H54 (cell line): ENCODE measurements around the gene RCOR3.
"Not testable (repeated sequence)": the region's sequence is repeated elsewhere in the genome, so short reads cannot be mapped to it uniquely, and the experiment has no call there.

Source experiments
- DNase-seq: peaks from one replicate; pipeline ENCODE4 v3.0.0; 2011; ENCODE audit warnings: low spot score, mixed read lengths; ENCODE audit not compliant: insufficient read length
- FAIRE-seq: peaks from 3 replicates; lab custom pipeline; 2011; peaks lifted over from hg19 to GRCh38; lab: Jason Lieb, UNC
- POLR2A ChIP-seq: IDR thresholded peaks from 2 replicates; pipeline ENCODE4 v1.6.1; 2011; ENCODE audit warnings: low read depth, mild to moderate bottlenecking, low read length

Gene RCOR3

GRCh38 chr1:211241071-211241470 lies 18.1 kb upstream of the RCOR3 start:
- FAIRE-seq (no peak), DNase-seq (no peak)
- no peak for TF ChIP-seq POLR2A

DNA sequence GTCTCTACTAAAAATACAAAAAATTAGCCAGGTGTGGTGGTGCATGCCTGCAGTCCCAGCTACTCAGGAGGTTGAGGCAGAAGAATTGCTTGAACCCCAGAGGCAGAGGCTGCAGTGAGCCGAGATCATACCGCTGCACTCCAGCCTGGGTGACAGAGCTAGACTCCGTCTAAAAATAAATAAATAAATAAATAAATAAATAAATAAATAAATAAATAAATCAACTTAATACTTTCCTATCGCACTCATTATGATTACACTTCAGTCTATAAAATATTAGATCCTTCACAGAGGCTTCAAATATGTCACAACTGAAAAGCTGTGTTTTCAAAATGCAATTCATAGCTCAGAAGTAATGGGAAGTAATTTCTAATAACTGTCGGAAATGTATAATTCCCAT lies 15.5 kb upstream of the RCOR3 start:
- not testable (repeated sequence) for FAIRE-seq, DNase-seq

- DNase-seq, FAIRE-seq: not testable (repeated sequence)
Measured at GRCh38 chr1:211246583-211246982, 12.6 kb upstream of the RCOR3 start.

DNA sequence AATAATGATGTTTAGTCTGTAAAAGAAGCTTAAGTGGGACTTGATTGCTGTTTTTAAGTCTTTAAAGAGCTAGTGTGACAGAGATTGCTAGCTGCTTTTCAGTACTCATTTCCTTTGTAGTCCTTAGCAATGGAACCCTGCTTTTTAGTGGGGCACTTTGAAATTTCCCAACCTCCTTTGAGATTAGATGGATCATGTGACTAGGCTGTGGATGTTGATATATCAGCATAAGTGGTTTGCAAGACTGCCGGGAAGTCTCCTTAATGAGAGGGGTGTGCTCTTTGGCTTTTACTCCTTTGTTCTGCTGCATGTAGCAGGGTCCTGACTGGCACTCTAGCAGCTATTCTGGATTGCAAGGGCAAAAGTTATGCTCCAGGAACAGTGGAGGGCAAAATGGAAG lies 11.2 kb upstream of the RCOR3 start:
- no peak for DNase-seq
- FAIRE-seq: no peak
- TF ChIP-seq POLR2A: no peak

- DNase-seq, FAIRE-seq: not testable (repeated sequence)
Measured at GRCh38 chr1:211249611-211250010, 9.6 kb upstream of the RCOR3 start.

DNA sequence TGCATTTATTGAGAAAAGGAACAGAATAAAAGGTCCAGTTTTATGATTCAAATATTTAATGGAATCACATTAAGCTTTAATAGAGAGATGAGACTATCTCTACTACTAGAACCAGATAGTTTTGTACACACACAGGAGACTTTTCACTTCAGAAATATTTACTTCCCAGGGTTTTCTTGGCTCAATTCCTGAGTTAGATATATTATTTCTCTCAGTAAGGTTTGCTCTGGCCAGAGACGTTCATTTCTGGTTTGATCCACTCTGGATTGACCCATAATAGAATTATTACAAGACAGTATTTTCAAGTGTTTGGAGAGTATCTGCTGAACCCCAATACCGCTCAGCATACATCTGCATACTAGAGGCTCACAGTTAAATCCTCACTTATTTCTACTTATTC lies 1.3 kb upstream of the RCOR3 start:
- DNase-seq (no peak), FAIRE-seq (no peak)
- TF ChIP-seq POLR2A: no peak

DNA sequence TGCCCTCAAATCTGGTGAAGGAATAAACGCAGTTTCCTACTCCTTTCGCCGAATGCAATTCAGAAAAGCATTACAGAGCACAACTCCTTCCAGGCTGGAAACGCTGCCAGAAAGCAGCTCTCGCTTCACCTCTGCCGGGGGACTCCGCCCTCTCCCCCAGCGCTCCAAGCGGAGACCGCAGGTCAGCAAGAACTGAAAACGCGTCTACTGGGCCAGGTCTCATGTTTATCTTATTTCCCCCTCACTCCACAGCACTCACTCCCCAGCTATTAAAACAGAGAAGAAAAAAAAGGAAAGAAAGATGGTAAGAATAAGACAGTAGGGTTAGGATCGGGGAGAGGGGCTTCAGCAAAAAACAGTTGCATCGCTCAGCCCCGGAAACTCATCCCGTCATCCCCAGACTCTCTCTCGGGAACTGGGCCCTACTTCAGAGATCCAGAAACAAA lies 833 bp upstream of the RCOR3 start:
- DNase-seq: peak; percentile 68
- FAIRE-seq: no peak
- no peak for TF ChIP-seq POLR2A

DNA sequence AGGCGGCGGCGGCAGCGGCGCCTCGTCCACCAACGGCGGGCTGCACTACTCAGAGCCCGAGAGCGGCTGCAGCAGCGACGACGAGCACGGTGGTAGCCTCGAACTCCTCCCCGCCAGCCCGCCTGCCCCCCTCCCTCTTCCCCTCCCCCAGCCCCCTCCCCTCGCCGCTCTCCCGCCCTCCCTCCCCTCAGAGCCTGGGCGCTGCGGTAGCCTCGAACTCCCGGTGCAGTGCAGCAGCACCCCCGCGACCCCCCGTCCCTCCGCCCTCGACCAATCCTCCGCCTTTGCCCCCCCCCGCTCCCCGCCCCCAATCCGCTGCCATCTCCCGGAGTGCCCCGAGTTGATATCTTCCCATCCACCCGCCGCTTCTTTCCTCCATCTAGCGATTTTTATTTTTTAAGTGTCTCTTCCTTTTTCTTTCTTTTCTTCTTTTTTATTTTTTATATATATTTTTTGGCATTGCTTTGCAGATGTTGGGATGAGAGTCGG lies 516 bp downstream of the RCOR3 start:
- DNase-seq (peak; percentile 35), FAIRE-seq (no peak)

DNA sequence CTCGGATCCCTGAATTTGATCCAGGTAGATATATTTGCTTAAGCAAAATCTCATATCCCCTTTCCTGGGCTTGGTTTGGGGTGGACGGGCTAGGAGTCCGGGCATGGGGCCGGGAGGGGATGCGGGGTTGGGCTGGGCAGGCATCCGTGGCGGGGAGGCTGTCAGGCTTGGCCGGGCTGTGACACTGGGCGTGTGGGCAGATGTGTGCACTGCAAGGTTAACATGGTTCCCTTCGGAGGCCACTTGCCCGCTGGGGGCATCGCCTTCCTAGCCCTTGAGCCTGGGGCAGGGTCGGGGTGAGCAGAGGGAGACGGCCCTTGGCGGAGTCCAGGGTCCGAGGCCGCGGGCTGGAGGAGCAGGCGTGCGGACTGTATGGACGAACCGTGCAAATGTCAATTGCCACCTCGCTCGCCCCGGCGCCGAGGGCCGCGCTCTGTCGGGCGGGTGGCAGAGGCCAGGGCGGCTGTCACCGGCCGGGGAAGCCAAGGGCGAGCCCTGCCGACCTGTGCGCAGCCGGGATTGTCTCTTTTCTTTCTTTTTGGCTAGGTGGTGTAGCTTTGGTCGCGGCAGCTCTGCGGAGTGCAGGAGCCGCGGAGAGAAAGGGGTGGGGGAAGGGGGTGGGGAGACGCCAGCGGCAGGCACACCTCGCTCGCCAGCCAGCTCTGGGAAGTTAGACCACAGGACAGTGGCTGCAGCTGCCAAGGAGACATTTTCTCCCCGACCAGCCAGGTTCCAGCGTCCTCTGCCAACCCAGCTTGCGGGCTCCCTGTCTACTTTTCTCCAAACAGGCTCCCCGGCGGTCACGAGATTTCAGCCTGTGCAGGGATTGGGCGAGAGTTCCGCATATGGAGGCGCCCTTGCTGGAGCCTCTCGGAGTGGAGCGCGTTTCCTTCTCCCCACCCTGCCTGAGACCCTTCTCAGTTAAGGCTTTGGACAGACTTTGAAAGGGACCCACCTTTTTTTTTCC lies 1.3 kb downstream of the RCOR3 start:
- peak; percentile 64 for TF ChIP-seq POLR2A
- no peak for FAIRE-seq
- peak; percentile 52 for DNase-seq

More for the DNA sequence above, 516 bp downstream of the RCOR3 start:
- TF ChIP-seq POLR2A: no peak

GRCh38 chr1:211261229-211261628 lies 2.1 kb downstream of the RCOR3 start:
- DNase-seq (no peak), FAIRE-seq (no peak)
- TF ChIP-seq POLR2A: no peak

GRCh38 chr1:211263022-211263421 lies 3.9 kb downstream of the RCOR3 start:
- not testable (repeated sequence) for DNase-seq, FAIRE-seq

GRCh38 chr1:211267204-211267857 lies 8.2 kb downstream of the RCOR3 start:
- FAIRE-seq (no peak), DNase-seq (no peak)
- no peak for TF ChIP-seq POLR2A

- TF ChIP-seq POLR2A: no peak
- DNase-seq (no peak), FAIRE-seq (peak; percentile 15)
Measured at GRCh38 chr1:211279340-211279739, 20.2 kb downstream of the RCOR3 start.

- no peak for TF ChIP-seq POLR2A
- FAIRE-seq (no peak), DNase-seq (no peak)
Measured at GRCh38 chr1:211280910-211281309, 21.7 kb downstream of the RCOR3 start.
